Melanocyte of skin (primary cell): Measurements from ENCODE around the gene P3R3URF. TPM values are rescaled to one million over a fixed set of nuclear protein-coding genes. Genes with fewer than 3 reads are reported as not detected.

Experiments used
- small RNA-seq, 2 donors: library from RNA; depleted of rRNA; stranded (forward); fragments of <200 nt; gene quantifications; one replicate each; pipeline ENCODE3, GENCODE V24; 2012
- total RNA-seq, 2 donors: library from RNA; depleted of rRNA; stranded (reverse); fragments of >200 nt; gene quantifications; 2 replicates each; pipeline ENCODE4 v1.2.3, GENCODE V29; 2012

Gene P3R3URF
- not detected for total RNA-seq

DNA sequence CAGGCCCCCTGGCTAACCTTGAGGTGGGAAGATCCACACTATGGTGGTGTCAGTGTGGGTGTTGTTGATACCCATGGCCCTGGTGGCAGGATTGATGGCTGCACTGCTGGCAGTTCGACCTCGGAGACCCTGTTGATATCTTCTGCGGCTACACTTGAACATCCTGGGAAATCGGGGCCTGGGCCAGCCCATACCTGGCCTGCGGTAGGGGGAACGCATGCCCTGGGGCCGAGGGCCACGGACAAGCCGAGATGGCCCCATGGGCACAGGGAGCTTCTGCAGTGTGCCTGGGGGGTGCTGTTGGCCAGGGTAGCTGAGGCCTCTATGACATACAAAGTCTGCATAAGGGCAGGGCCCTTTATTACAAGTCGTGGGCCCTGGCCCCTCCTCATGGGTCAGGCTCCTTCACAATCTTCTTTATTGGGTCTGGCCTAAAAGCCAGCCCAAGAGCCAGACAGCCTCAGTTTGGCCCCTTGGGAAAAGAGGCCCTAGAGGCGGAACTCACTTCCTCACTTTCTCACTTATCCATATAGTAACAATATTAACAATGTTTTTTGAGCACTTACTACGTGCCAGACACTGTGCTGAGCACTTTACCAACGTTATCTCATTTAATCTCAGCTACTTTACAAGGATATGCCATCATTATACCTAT lies at the start of gene P3R3URF:
TSS of gene P3R3URF (minus strand) at position 278 of the 655 bp plus-strand sequence. CDS start at position 261, 17 bp downstream.

DNA sequence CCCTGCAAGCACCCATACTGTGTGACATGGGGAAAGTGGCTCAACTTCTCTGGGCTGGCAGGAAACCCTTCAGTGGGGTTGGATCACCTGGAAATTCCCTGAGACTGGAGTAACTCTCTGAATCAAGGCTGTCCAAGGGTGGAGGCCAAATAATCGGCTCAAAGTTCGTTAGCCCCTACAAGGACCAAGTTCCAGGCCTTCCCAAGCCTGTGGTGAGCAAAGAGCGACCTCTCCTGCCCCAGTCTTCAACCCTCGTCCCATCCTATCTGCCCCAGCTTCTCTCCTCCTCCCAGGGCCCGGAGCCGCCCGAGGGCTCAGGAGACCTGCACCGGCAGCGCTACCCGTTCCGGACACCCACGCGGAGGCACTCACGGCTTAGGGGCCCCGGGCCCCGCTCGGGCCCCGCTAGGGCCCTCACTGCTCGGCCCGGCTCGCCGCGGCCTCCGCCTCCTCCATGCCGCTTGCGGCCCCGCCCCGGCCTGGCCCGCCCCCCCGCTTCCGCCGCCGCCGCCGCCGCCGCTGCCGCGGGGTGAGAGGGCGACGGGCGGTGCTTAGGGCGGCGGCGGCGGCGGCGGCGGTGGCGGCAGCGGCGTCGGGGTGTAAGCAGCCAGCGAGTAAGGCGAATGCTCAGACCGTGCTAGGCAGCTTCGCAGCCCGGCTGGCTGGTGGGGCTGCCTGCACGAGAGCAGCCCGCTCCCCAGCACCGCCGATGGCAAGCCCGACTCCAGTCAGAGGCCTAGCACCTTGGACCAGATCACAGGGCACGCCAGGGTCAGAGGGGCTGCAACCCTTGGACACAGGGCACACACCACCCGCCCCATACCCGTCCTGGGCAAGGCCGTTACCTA lies 21.9 kb upstream of the P3R3URF start, which contains the start of gene POMGNT1:
TSS of gene POMGNT1 (minus strand) at position 471 of the 848 bp plus-strand sequence. CDS start 613 bp downstream, outside the sequence.

DNA sequence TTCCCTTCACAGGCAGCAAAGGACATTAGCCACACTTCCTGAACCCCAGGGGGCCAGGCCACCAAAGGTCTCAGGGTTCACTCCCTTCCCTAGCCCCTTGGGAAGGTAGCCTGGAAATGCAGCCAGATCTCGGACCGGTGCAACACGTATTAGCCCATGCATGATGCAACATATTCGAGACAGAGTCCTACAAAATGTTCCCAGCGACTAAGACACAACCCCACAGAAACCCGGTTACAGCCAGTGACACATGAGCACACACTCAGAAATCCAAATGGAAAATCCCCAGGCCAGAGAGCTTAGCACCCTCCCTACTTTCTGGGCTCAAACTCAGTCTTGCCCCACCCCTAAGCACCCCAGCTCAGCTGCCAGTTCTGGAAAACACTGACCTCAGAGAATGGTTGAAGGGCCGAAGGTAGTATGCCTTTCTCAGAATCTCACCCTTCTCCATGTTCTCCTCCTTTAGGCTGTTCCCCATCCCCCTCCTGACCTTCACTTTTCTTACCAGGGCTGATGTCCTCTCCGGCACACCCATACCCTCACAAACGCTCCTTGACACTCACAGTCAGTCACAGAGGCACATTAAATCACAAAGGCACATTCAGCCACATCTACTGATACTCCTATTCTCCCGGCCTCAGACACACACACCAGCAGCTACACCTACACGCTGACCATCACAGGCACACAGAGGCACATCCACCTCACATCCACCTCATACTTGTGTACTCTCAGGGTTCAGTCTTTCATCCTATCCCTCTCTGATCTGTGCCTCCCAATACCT lies 1.6 kb downstream of the P3R3URF start, which contains the start of gene TSPAN1:
TSS of gene TSPAN1 (plus strand) at position 640 of the 784 bp plus-strand sequence. CDS start 6,021 bp downstream, outside the sequence.

DNA sequence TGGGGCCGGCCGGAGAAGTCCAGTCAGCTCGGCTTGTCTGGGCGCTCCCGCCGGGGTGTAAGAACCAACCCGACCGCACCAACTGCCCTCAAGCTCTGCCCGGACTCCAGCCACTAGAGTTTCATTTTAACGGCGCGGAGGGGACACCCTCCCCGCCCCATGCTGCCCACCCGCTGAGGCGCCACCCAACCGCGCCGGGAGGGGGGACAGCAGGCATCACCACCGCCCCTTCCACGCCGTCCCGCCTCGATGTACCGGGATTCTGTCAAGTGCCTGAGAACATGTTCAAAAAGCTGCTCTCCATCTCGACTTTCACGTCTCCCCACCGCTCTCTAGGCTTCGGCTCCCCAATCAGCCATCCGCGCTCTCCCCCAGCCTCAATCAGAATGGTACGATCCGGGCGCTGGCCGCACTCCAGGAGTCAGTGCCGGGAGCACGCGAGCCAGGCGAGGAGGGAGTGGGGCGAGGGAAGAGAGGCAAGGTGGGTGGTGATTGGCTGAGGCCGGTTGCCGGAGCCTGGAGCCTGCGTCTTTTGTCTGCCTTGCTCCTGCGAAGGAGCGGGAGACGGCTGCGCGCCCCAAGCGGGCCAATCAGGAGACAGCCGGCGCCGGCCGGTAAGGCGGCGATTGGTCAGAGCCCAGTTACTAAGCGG lies 43.6 kb downstream of the P3R3URF start, which contains the start of gene PIK3R3:
TSS of gene PIK3R3 (minus strand) at position 101 of the 652 bp plus-strand sequence. CDS start 677 bp downstream, outside the sequence.

Small RNA genes within 50 kb of the gene (small RNA-seq; reads per million reads assigned to genes)
- 0 reads per million in 2 donors for gene AL672043.1

Other genes starting within 250 kb of the P3R3URF start
- 10 to 100 TPM in 1 of 2 donors, 1 to 10 TPM in 1; 6.7 to 14.5 TPM for gene PIK3R3, start 43.9 kb downstream of the P3R3URF start, total RNA-seq
- under 1 TPM in 1 of 2 donors, not detected in 1; 1.00 TPM for gene TSPAN1, start 1.4 kb downstream of the P3R3URF start, total RNA-seq
- gene POMGNT1, start 21.9 kb upstream of the P3R3URF start, total RNA-seq, result 10 to 100 TPM; 86.4 to 96.9 TPM
- 10 to 100 TPM; 12.3 to 14.5 TPM for gene LURAP1, start 26.8 kb upstream of the P3R3URF start, total RNA-seq
- gene RAD54L, start 71.3 kb upstream of the P3R3URF start, total RNA-seq, result 10 to 100 TPM in 1 of 2 donors, 1 to 10 TPM in 1; 4.5 to 13.0 TPM
- 10 to 100 TPM; 86.7 to 90.9 TPM for gene LRRC41, start 127.1 kb upstream of the P3R3URF start, total RNA-seq
- 100 to 1,000 TPM; 258 to 297 TPM for gene UQCRH, start 127.2 kb upstream of the P3R3URF start, total RNA-seq
- 10 to 100 TPM; 23.1 to 26.6 TPM for gene NSUN4, start 164.3 kb upstream of the P3R3URF start, total RNA-seq
- 1 to 10 TPM; 1.3 to 5.9 TPM for gene FAAH, start 217.8 kb upstream of the P3R3URF start, total RNA-seq